ENCODE measurements around the gene ALK. TPM values are rescaled to one million over a fixed set of nuclear protein-coding genes. Genes with fewer than 3 reads are reported as not detected.

ALK gene
- polyA plus RNA-seq, 1 experiment = not detected

GRCh38 chr2:29475499-29475898 lies 445.9 kb downstream of the ALK start:
- no peaks in the 10 kb centered on the region for H3K27me3 ChIP-seq (ENCODE audit: control insufficient read depth, insufficient read depth, low read length)
- no peak for DNase-seq (ENCODE audit: low read depth, low spot score)
- POLR2A ChIA-PET = interaction anchor here (0.6 kb wide), 1 partner anchor 474 kb away, joined by 6 read pairs; no protein-coding TSS in a partner anchor
- no peak for TF ChIP-seq CTCF (IDR thresholded peaks at IDR 0.05; ENCODE audit: low read depth, low read length)
- CTCF ChIA-PET = no interaction called here
- H3K4me3 ChIP-seq (ENCODE audit: low read depth, low read length) = no peak overlapping the region
- no peaks in the 10 kb centered on the region for H3K9me3 ChIP-seq (ENCODE audit: control insufficient read depth, insufficient read depth, low read length)
- no peak overlapping the region for H3K27ac ChIP-seq (ENCODE audit: low read depth, low read length)

GRCh38 chr2:29469961-29470360 lies 451.4 kb downstream of the ALK start:
- H3K27ac ChIP-seq (ENCODE audit: low read depth, low read length) = no peak overlapping the region
- POLR2A ChIA-PET = interaction anchor here (0.6 kb wide), 1 partner anchor 9 kb away, joined by 3 read pairs; no protein-coding TSS in a partner anchor
- DNase-seq (ENCODE audit: low read depth, low spot score) = no peak
- no peak for TF ChIP-seq CTCF (IDR thresholded peaks at IDR 0.05; ENCODE audit: low read depth, low read length)
- CTCF ChIA-PET = interaction anchor here (0.6 kb wide), 1 partner anchor 91 kb away, joined by 3 read pairs; no protein-coding TSS in a partner anchor
- H3K9me3 ChIP-seq (ENCODE audit: control insufficient read depth, insufficient read depth, low read length) = no peaks in the 10 kb centered on the region
- no peak overlapping the region for H3K4me3 ChIP-seq (ENCODE audit: low read depth, low read length)
- H3K27me3 ChIP-seq (ENCODE audit: control insufficient read depth, insufficient read depth, low read length) = no peaks in the 10 kb centered on the region

GRCh38 chr2:29469516-29469915 lies 451.9 kb downstream of the ALK start:
- H3K9me3 ChIP-seq (ENCODE audit: control insufficient read depth, insufficient read depth, low read length) = no peaks in the 10 kb centered on the region
- DNase-seq (ENCODE audit: low read depth, low spot score) = no peak
- H3K27ac ChIP-seq (ENCODE audit: low read depth, low read length) = no peak overlapping the region
- ChIA-PET POLR2A (no interaction called here), CTCF (no interaction called here)
- H3K27me3 ChIP-seq (ENCODE audit: control insufficient read depth, insufficient read depth, low read length) = no peaks in the 10 kb centered on the region
- no peak overlapping the region for H3K4me3 ChIP-seq (ENCODE audit: low read depth, low read length)
- TF ChIP-seq CTCF (IDR thresholded peaks at IDR 0.05; ENCODE audit: low read depth, low read length) = no peak

- no peaks in the 10 kb centered on the region for H3K9me3 ChIP-seq (ENCODE audit: control insufficient read depth, insufficient read depth, low read length)
- H3K27ac ChIP-seq (ENCODE audit: low read depth, low read length) = peak overlapping the region; percentile 77
- ChIA-PET CTCF (no interaction called here), POLR2A (no interaction called here)
- peak; percentile 61 for DNase-seq (ENCODE audit: low read depth, low spot score)
- no peak for TF ChIP-seq CTCF (IDR thresholded peaks at IDR 0.05; ENCODE audit: low read depth, low read length)
- H3K27me3 ChIP-seq (ENCODE audit: control insufficient read depth, insufficient read depth, low read length) = no peaks in the 10 kb centered on the region
- H3K4me3 ChIP-seq (ENCODE audit: low read depth, low read length) = no peak overlapping the region
Measured at GRCh38 chr2:29463181-29463900, 458.0 kb downstream of the ALK start.

- Histone ChIP-seq H3K27me3 (ENCODE audit: control insufficient read depth, insufficient read depth, low read length) (no peaks in the 10 kb centered on the region), H3K27ac (ENCODE audit: low read depth, low read length) (no peak overlapping the region), H3K9me3 (ENCODE audit: control insufficient read depth, insufficient read depth, low read length) (no peaks in the 10 kb centered on the region), H3K4me3 (ENCODE audit: low read depth, low read length) (no peak overlapping the region)
- POLR2A ChIA-PET = no interaction called here
- no peak for TF ChIP-seq CTCF (IDR thresholded peaks at IDR 0.05; ENCODE audit: low read depth, low read length)
- CTCF ChIA-PET = no interaction called here
- DNase-seq (ENCODE audit: low read depth, low spot score) = no peak
Measured at GRCh38 chr2:29462293-29462692, 459.1 kb downstream of the ALK start.
